GM21576 (cell line): ENCODE measurements around the gene CIAO1.
A peak's percentile ranks its signal among the peaks of the same experiment; 100 is the strongest.
"Not testable (repeated sequence)": the region's sequence is repeated elsewhere in the genome, so short reads cannot be mapped to it uniquely, and the experiment has no call there.

Experiments
- ATAC-seq: cut with Tn5 transposase; IDR thresholded peaks from one replicate; pipeline ENCODE4 v1.9.1; 2021; ENCODE audit warnings: mild to moderate bottlenecking, moderate library complexity; ENCODE audit not compliant: unreplicated experiment

Gene CIAO1

DNA sequence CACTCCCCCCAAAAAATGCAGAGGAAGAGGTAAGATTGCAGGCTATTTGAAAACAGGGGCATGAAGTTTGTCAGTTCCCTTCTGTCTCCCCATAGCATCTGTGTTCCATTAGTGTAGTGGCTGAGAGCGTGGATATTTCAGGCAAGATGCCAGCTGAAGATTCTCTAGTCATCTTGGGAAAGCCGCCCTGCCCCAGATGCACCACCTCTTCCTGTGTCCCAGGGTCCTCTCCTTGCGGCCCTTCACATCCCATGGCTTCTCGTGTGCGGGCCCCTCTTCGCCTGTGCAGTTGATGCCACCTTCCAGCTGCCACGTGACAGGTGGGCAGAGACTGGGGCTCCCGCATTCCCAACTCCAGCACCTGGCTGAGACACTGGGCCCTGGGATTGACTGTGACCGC lies 16.4 kb upstream of the CIAO1 start:
- no peak for ATAC-seq

GRCh38 chr2:96250188-96250587 lies 15.8 kb upstream of the CIAO1 start:
- no peak for ATAC-seq

DNA sequence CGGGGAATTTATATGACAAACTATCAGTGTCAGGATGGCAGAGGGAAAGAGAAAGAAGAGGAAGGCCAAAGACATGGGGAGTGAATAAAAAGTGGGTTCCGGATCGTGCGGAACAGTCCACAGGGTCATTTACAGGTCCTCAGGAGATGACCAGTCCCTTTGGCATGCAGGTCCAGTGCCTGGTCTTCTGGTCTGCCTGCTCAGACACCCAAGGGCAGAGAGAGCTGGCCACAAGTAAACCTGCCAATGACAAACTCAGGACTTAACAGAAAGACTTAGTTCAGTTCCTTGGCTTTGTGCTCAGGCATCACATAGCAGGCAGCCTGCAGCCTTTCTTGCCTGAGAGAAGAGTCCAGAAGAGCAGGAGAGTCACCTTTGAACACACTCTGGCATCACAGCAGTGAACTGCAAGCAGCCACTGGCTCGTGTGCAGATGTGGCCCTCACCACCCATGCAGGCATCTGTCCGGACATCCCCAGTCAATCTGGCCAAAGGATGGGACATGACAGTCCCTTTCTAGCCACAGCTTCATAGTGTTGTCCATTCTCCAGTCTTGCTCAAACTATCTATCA lies 14.2 kb upstream of the CIAO1 start:
- ATAC-seq, result no peak

DNA sequence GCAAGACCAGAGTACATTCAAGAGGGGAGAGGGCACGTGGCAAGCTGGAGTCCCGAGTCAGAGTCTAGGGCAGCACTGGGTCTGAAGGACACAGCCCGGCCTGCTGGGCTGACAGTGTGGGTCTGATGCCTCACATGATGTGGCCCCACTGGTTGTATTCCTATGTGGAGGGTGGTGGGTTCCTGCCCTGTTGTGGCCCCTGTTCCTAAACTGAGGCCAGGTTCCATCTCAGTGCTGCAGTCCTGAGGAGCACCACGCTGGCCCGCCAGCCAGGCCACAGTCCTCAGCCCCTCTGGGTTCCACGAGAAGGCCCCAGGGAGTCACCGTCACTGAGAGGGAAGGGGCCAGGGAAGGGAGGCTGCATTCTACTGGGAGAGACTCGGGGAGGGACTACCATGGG lies 13.5 kb upstream of the CIAO1 start:
- ATAC-seq, result no peak

DNA sequence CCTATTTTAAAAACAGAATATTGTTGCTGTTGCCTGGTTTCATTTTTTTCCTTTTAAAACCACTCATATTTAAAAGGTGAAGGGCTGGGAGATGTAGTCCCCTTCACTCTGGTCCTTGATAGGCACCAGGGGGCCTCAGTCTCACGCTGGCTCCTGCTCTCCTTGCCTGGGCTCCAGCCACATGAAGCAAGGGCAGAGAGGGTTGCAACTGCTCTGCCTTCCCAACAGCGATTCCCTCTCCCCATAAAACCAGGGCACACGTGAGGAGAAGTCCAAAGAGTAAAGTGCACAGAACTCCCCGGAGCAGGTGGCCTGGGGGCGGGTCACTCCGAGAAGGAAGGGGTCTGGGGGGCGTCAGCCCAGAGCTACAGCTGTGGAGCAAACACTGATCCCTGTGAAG lies 13.0 kb upstream of the CIAO1 start:
- ATAC-seq, result no peak

GRCh38 chr2:96254571-96254970 lies 11.5 kb upstream of the CIAO1 start:
- ATAC-seq, result no peak

DNA sequence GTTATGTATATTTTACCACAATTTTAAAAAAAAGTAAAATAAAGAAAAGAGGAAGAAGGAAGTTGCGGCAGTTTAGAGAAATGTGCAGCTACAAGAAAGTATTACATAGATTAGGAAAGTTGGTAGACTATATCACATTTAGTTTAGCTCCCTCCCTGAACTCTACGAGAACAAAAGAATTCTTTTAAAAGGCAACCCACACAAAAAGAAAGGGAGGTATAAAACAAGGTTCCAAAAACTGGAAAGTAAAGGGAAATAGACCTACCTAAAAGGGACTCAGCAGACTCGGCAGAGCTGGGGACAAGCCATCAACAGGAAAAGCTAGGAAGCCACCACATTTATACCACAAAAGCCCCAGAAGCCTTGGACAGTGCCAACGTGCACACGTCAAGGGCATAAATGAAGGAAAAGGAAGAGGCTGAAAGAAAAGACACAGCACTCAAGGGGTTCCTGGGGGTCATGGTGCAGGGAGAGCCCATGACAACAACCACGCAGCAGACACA lies 9.4 kb upstream of the CIAO1 start:
- no peak for ATAC-seq

DNA sequence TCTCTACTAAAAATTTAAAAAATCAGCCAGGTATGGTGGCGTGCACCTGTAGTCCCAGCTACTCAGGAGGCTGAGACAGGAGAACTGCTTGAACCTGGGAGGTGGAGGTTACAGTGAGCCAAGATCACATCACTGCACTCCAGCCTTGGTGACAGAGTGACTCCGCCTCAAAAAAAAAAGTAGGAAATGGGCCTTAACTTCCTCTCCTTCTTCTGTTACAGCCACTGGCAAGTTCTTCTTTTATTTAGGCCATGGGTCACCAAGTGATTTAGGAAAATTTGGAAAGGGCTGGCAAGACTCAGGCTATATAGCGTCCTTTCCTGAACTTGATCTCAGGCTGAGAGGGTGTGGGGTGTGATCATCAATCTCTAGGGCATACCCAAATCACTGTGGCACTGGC lies 8.3 kb upstream of the CIAO1 start:
- not testable (repeated sequence) for ATAC-seq

DNA sequence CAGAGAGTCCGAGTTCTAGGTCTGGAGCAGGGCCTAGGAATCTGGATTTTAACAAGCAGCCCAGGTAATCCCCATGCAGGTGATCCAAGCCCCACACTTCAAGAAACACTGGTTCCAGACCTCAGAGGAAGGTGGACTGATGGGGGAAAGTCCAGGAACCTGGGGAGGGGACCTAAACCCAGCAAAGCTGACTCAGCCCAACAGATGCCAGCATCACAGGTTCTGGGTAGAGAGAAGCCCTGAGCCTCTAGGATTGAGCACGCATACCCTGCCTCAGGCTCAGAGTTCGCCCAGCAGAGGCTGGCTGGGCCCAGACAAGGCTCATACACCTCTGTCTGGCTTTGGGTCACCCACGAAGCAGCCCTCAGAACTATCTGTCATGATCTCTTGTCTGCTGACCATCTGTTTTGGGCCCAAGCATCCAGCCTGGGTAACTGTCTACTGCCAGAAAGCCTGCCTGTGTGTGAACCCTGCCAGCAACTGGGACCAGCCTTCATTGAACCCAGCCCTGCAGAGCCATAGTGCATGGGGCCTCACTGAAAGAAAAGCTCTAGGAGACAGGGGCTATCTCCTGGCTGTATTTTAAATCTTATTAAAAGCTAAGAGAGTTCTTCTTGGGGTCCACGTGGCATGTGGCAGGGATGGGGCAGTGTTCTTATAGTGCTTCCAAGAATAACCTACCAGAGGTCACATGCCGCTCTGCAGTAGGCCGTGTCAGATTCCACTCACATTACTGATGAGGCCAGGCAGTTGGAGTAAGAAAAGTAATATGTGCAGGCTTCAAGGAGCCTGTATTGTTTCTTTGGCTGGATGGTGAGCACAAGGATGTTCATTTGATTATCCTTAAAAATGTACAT lies 7.6 kb upstream of the CIAO1 start:
- ATAC-seq, result no peak

DNA sequence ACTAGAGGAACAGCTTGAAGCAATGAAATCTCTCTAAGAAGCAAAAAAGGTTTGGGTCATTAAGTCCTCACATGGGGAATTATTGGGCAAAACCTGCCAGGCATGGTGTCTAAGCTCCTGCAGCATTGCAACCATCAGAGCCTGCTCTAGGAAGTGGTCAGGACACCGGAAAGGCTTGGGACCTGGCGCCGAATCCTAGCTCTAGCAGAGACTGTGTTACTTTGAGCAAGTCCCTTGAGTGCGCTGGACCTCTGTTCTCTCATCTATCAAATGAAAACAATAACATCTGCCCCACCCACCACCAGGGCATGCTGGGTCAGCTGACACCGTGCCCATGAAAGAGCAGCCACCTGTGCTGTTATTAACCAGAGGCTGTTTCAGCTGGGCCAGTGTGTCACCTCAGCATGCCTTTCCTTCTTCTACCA lies 6.5 kb upstream of the CIAO1 start:
- no peak for ATAC-seq

- ATAC-seq, result peak; percentile 40
These were observed 5.4 kb upstream of the CIAO1 start for GRCh38 chr2:96260387-96261260.

DNA sequence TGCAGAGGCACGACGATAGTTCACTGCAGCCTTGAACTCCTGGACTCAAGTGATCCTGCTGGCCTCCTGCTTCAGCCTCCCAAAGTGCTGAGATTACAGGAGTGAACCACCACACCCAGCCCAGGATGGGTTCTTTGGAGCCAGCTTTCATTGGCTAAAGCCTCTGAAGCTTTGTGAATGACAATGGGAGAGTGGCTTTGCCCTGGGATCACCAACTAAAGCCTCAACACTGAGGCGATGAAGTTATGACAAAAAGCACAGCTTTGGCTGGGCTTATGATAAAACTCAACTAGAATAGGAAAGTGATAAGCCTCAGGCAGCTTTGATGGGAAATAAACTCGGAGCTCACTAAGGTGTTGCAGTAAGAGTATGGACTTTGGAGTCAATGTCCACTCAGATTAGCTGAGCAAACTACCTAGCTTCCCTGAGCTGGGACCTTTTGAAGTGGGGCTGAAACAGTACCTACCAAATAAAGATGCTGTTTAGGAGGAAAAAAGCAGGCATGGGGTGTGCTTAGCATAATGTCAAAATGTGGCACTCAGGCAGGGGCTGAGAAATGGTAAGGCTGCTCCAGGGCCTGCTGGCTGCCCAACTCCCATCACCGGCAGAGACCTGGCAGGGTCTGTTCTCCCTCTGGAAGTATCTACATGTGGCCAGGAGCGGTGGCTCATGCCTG lies 4.6 kb upstream of the CIAO1 start:
- no peak for ATAC-seq

GRCh38 chr2:96262306-96262705 lies 3.7 kb upstream of the CIAO1 start:
- ATAC-seq, result no peak

DNA sequence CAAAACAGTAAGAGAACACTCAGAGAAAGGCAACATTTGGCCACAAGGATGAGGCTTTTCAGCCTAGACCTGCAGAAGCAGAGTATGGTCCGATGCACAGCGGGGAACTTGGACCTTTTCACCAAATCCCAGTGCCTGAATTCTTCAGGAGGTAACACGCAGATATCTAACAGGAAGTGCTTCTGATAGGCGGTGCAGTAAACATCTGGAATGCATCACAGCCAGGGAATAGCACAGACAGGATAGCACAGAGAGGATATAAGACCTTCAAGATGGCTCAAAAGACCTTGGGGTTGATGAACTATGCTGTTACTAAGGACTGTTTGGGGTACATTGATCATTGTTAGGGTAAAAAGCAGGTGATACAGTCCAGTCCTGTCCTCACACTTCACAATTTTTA lies 1.9 kb upstream of the CIAO1 start:
- no peak for ATAC-seq

- ATAC-seq, result peak; percentile 11
These were observed 1.2 kb upstream of the CIAO1 start for GRCh38 chr2:96264656-96265348.

DNA sequence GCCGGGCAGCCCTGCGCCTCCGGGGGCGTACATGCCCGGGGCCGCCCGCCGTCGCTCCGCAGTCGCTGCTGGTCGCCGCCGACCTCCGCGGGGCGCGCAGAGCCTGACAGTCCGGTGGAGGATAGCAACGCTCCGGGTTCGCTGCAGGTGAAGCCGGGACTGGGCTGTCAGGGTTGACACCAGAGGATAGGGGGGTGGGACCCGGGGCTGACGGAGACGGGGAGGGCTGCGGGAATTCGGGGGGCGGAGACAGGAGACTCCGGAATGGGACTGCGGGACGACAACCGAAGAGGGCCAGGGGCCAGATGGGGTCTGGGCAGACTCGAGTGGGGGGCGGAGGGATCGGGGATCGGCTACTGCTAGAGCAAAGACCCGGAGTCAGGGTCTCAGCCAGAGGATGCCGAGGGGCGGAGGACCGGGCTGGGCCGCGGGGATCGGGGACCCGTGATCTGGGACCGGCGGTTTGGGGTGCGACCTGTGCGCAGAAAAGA lies 631 bp upstream of the CIAO1 start:
- peak; percentile 20 for ATAC-seq

DNA sequence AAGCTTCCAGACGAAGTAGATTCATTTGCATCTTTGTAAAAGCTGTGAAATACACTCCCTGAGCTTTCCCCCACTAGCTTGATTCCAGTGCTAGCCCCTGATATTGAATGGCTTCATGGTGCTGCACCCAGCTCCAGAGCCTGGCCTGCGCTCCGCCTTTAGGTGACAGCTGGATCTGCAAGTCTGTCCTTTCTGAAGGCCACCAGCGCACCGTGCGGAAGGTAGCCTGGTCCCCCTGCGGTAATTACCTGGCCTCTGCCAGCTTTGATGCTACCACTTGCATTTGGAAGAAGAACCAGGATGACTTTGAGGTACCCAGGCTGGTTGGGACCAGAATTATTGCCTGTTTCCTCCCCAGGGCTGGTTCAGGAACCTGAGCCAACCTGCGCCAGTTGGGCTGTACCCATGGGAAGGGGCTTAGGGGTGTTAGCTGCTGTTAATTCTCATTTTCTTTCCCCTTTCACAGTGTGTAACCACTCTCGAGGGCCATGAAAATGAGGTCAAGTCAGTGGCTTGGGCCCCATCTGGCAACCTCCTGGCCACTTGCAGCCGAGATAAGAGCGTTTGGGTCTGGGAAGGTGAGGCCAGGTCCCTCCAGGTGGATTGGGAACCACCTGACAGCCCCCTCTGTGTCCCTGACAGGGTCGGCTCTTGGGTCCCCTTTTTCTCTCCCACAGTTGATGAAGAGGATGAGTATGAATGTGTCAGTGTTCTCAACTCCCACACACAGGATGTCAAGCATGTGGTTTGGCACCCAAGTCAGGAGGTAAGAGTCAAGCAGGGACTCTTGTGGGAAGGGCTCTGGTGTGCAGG lies 1.3 kb downstream of the CIAO1 start:
- no peak for ATAC-seq

GRCh38 chr2:96271995-96272394 lies 6.0 kb downstream of the CIAO1 start:
- ATAC-seq, result no peak

GRCh38 chr2:96273763-96274162 lies 7.7 kb downstream of the CIAO1 start:
- ATAC-seq, result no peak
